H54 (cell line): Measurements from ENCODE around the gene DDX46.
"Not testable (repeated sequence)": the region's sequence is repeated elsewhere in the genome, so short reads cannot be mapped to it uniquely, and the experiment has no call there.

ENCODE experiments used
- DNase-seq: peaks from one replicate; pipeline ENCODE4 v3.0.0; 2011; ENCODE audit warnings: low spot score, mixed read lengths; ENCODE audit not compliant: insufficient read length
- FAIRE-seq: peaks from 3 replicates; lab custom pipeline; 2011; peaks lifted over from hg19 to GRCh38; lab: Jason Lieb, UNC
- POLR2A ChIP-seq: IDR thresholded peaks from 2 replicates; pipeline ENCODE4 v1.6.1; 2011; ENCODE audit warnings: low read depth, mild to moderate bottlenecking, low read length

The DDX46 gene

GRCh38 chr5:134758176-134758503 is 439 bp upstream of the DDX46 start:
- TF ChIP-seq POLR2A: no peak
- no peak for FAIRE-seq
- DNase-seq: no peak

DNA sequence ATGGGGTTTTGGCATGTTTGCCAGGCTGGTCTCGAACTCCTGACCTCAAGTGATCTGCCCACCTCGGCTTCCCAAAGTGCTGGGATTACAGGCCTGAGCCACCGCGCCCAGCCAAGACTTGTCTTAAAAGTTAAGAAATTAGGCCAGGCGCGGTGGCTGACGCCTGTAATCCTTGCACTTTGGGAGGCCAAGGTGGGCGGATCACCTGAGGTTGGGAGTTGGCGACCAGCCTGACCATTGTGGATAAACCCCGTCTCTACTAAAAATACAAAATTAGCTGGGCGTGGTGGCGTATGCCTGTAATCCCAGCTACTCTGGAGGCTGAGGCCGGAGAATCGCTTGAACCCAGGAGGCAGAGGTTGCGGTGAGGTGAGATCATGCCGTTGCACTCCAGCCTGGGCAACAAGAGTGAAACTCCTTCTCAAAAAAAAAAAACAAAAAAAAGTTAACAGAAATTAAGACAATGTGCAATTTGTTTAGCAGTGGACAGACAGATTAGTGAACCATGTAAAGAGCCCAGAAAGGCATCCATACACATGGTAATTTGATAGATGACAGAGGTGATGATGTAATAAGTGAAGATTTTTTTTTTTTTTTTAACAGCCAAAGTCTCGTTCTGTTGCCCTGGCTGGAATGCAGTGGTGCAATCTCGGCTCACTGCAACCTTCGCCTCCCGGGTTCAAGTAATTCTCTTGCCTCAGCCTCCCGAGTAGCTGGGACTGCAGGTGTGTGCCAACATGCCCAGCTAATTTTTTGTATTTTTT is 9.1 kb downstream of the DDX46 start:
- not testable (repeated sequence) for FAIRE-seq, DNase-seq

DNA sequence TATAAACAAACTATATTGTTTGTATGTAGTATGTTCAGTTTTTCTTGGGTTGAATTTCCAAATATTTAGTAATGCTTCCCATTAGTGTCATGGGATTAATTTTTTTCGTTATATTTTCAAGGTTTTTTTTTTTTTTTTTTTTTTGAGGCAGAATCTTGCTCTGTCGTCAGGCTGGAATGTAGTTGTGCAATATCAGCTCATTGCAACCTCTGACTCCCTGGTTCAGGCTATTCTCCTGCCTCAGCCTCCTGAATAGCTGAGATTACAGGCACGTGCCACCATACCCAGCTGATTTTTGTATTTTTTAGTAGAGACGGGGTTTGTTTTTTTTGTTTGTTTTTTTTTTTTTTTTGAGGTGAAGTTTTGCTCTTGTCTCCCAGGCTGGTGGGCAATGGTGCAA is 10.6 kb downstream of the DDX46 start:
- no peak for TF ChIP-seq POLR2A
- DNase-seq: no peak
- no peak for FAIRE-seq

DNA sequence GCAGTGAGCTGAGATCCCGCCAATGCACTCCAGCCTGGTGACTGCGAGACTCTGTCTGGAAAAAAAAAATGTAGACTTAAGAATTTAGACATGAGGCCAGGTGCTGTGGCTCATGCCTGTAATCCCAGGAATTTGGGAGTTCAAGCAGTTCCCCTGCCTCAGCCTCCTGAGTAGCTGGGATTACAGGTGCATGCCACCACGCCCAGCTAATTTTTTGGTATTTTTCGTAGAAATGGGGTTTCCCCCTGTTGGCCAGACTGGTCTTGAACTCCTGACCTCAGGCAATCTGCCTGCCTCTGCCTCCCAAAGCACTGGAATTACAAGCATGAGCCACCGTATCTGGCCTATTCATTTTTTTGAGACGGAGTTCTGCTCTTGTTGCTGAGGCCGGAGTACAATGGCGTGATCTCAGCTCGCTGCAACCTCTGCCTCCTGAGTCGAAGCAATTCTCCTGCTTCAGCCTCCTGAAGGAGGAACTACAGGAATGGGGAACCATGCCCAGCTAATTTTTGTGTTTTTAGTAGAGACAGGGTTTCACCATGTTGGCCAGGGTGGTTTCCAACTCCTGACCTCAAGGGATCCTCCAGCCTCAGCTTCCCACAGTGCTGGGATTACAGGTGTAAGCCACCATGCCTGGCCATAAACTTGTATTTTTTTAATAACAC is 14.0 kb downstream of the DDX46 start:
- no peak for TF ChIP-seq POLR2A
- DNase-seq (no peak), FAIRE-seq (no peak)

- TF ChIP-seq POLR2A: no peak
- DNase-seq (no peak), FAIRE-seq (no peak)
Measured at GRCh38 chr5:134777366-134777765, 18.8 kb downstream of the DDX46 start.

DNA sequence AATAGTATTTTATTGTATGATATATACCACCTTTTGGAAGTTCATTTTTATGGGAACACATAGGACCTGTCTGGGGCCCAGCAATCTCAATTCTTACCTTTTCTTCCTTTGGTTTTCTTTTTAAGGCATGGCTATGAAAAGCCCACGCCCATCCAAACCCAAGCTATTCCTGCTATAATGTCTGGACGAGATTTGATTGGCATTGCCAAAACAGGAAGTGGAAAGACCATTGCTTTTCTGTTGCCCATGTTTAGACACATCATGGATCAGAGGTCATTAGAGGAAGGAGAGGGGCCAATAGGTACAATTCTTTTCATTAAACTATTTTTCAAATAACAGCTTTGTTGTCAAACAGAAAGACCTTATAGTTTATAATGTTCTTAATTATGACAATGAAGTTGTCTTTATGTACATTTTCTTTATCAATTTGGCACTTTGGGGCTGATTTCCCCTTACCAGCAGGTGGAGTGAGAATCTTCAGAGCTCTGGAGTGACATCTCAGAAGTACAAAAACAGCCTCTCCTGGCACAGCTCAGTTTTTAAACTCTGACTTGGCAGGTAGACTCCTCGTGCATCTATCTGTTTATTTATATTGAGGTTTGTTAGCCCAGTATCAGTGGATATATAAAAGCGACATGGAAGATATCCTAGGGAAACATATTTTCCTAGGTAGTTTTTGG is 25.8 kb downstream of the DDX46 start:
- FAIRE-seq: no peak
- DNase-seq: no peak
- TF ChIP-seq POLR2A: no peak

DNA sequence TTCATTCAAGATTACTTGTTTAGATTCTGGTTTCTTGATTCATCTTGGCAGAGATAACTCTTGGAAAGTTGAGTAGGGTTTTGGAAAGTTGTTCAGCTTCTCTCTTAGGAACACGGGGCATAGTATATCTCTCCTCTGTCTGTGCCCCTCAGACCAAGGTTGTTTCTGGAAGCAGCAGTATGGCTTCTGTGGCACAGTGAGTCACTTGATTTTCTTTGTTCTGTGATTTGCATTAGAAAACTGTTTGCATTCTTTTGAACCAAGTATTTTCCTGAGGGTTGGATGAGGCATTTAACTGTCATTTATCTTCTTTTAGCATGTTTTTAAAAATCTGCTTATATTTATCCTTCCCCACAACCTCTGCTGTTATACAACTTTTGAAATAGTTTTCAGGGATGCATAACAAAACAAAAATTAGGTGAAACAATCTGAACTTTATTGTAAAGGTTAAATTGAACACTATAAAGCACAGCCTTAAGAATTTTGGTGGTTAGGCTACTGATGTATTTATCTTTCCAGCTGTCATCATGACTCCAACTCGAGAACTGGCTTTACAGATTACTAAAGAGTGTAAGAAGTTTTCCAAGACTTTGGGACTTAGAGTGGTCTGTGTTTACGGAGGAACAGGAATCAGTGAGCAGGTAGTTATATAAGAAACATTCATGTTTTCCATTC is 26.5 kb downstream of the DDX46 start:
- FAIRE-seq (peak; percentile 69), DNase-seq (no peak)
- no peak for TF ChIP-seq POLR2A

- no peak for TF ChIP-seq POLR2A
- no peak for FAIRE-seq
- DNase-seq: no peak
Measured at GRCh38 chr5:134787692-134788091, 29.1 kb downstream of the DDX46 start.

DNA sequence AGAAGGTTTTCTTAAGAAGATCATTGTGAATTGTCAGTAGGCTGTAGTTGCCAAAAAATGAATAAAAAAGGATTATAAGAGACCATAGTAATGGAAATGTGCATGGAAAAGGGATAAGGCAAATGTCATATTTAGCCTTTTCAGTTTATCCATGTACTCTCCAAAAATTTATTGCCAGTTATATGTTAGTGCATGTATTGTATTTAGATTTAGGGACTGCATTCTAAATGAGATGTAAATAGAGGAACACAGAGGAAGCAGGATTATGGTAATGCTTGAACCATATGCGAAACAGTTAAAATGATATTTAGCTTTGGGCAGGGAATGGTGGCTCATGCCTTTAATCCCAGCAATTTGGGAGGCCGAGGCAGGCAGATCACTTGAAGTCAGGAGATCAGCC is 33.0 kb downstream of the DDX46 start:
- TF ChIP-seq POLR2A: no peak
- FAIRE-seq (no peak), DNase-seq (no peak)

- TF ChIP-seq POLR2A: no peak
- no peak for DNase-seq
- no peak for FAIRE-seq
Measured at GRCh38 chr5:134792286-134792685, 33.7 kb downstream of the DDX46 start.

DNA sequence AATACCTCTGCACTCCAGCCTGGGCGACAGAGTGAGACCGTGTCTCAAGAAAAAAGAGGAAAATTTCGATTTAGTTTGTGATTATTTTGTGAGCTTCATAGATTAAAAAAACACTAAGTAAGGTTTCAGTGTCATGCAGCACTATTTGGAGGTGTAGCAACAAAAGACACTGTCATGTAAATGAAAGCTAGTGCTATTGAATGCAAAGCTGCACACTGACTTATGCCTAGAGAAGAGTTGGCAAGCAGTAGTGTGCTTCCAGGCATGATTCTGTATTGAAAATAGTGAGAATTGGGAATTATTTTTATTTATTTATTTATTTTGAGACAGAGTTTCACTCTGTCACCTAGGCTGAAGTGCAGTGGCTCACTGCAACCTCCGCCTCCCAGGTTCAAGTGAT is 34.5 kb downstream of the DDX46 start:
- no peak for DNase-seq
- no peak for FAIRE-seq
- no peak for TF ChIP-seq POLR2A

GRCh38 chr5:134794082-134794481 is 35.5 kb downstream of the DDX46 start:
- FAIRE-seq: no peak
- no peak for DNase-seq
- TF ChIP-seq POLR2A: no peak

DNA sequence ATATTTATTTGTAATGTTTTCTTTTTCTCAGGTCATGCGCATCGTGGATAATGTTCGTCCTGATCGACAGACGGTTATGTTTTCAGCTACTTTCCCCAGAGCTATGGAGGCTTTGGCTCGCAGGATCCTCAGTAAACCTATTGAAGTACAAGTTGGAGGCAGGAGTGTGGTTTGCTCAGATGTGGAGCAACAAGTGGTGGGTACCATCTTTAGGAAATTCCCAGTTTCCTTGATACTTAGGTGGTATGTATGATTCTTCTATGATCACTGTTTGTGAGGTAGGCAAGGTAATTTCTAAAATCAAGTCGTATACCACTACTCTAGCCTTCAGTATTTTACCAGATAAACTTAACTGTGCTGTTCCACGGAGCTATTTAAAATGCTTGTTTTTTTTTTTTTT is 36.2 kb downstream of the DDX46 start:
- no peak for TF ChIP-seq POLR2A
- DNase-seq (no peak), FAIRE-seq (no peak)

GRCh38 chr5:134798468-134798867 is 39.9 kb downstream of the DDX46 start:
- no peak for TF ChIP-seq POLR2A
- FAIRE-seq: no peak
- DNase-seq: no peak

DNA sequence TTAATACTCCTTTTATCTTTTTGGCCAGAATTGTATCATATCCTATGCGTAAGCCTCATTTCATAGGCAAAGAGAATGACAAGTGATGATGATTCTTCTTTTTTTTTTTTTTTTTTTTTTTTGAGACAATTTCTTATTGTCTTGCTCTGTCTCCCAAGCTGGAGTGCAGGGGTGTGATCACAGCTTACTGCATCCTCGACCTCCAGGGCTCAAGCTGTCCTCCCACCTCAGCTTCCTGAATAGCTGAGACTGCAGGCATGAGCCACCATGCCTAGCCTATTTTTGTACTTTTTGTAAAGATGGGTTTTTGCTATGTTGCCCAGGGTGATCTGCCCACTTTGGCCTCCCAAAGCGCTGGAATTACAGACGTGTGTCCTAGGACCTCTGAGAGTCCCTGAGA is 45.2 kb downstream of the DDX46 start:
- TF ChIP-seq POLR2A: no peak
- DNase-seq (no peak), FAIRE-seq (no peak)
